HepG2 (cell line): Measurements from ENCODE around the gene NOL4L. TPM values are rescaled to one million over a fixed set of nuclear protein-coding genes. Genes with fewer than 3 reads are reported as not detected.
A peak's percentile ranks its signal among the peaks of the same experiment; 100 is the strongest.

ENCODE experiments used
- ATAC-seq: fragments of 200-7000 bp; cut with Tn5 transposase; 3 replicates; pipeline ENCODE4 v1.9.1; 2020; ENCODE audit warnings: mild to moderate bottlenecking, moderate library complexity
- BruUV-seq: library from RNA; stranded (reverse); fragments of 400-500 nt; replicated peaks from 2 replicates; lab custom pipeline; 2021; lab: Mats Ljungman, UMichigan
- CTCF ChIA-PET: fragments of 300-600 bp; formaldehyde crosslinking; extraction: SDS; loops from one replicate; lab custom pipeline; 2021; ENCODE audit warnings: low total read pairs, inconsistent platforms, low intra/inter-chr PET ratio; lab: Yijun Ruan, JAX
- POLR2A ChIA-PET: fragments of 350-600 bp; sonication (Branson Sonifier 250); formaldehyde crosslinking; loops from one replicate; lab custom pipeline; 2020; ENCODE audit warnings: antibody characterized with exemption, inconsistent platforms; lab: Yijun Ruan, JAX
- DNase-seq: peaks from one replicate; pipeline ENCODE4 v3.0.0-alpha.2; 2015; ENCODE audit warnings: low spot score
- FAIRE-seq: peaks from 3 replicates; lab custom pipeline; 2011; peaks lifted over from hg19 to GRCh38; lab: Jason Lieb, UNC
- H2AFZ ChIP-seq: one replicate; pipeline ENCODE4 v1.6.1; 2011; ENCODE audit warnings: low read length, inconsistent platforms
- H3K27ac ChIP-seq: fragments of 300-600 bp; 3 replicates; pipeline ENCODE4 v1.8.0; 2011; ENCODE audit warnings: mixed run types, mild to moderate bottlenecking, mixed read lengths, low read length, inconsistent platforms; ENCODE audit not compliant: insufficient read depth; ENCODE audit errors: extremely low read length
- H3K27me3 ChIP-seq, 2 experiments: fragments of 200-600 bp in 1 of 2; 2 replicates in 1 of 2; 3 replicates in 1 of 2; pipeline versions ENCODE4 v1.6.0 to v1.8.0; 2011; ENCODE audit warnings: low read length in 2 of 2, mild to moderate bottlenecking in 2 of 2, moderate library complexity in 2 of 2, inconsistent platforms in 1 of 2; ENCODE audit not compliant: insufficient read depth in 2 of 2, control insufficient read depth in 1 of 2
- H3K36me3 ChIP-seq, 2 experiments: fragments of 200-600 bp in 1 of 2; replicated peaks in 1 of 2; 2 replicates in 1 of 2; 3 replicates in 1 of 2; pipeline versions ENCODE4 v1.5.1 to v1.8.0; 2011; ENCODE audit warnings: low read length in 2 of 2, inconsistent platforms in 1 of 2; ENCODE audit not compliant: insufficient read depth in 2 of 2, control insufficient read depth in 1 of 2
- H3K4me1 ChIP-seq: 2 replicates; pipeline ENCODE4 v1.5.1; 2012; ENCODE audit warnings: low read length, inconsistent platforms; ENCODE audit not compliant: insufficient read depth
- H3K4me2 ChIP-seq: 2 replicates; pipeline ENCODE4 v1.6.0; 2011; ENCODE audit warnings: low read depth, low read length, inconsistent platforms
- H3K4me3 ChIP-seq, 3 experiments: fragments of 200-600 bp in 1 of 3; sonication (generic), shearing (Covaris generic) in 1 of 3; replicated peaks in 1 of 3; 2 replicates each; pipeline ENCODE4 v1.5.1; 2011 to 2016; ENCODE audit warnings: low read length in 3 of 3, inconsistent platforms in 2 of 3, low read depth in 2 of 3, mild to moderate bottlenecking in 2 of 3, control low read depth in 1 of 3, mixed read lengths in 1 of 3; ENCODE audit not compliant: insufficient read depth in 1 of 3
- H3K79me2 ChIP-seq: one replicate; pipeline ENCODE4 v1.6.1; 2011; ENCODE audit warnings: low read length, inconsistent platforms; ENCODE audit not compliant: insufficient read depth
- H3K9ac ChIP-seq: 2 replicates; pipeline ENCODE4 v1.6.0; 2011; ENCODE audit warnings: mild to moderate bottlenecking, low read depth, low read length, inconsistent platforms; ENCODE audit not compliant: insufficient read depth
- H3K9me3 ChIP-seq: 2 replicates; pipeline ENCODE4 v1.5.1; 2012; ENCODE audit warnings: mild to moderate bottlenecking, low read length
- H4K20me1 ChIP-seq: 2 replicates; pipeline ENCODE4 v1.6.0; 2011; ENCODE audit warnings: inconsistent platforms, mild to moderate bottlenecking, low read length, moderate library complexity; ENCODE audit not compliant: insufficient read depth
- RCOR2 ChIP-seq: IDR thresholded peaks from 2 replicates; pipeline ENCODE4 v1.6.1; 2016; ENCODE audit warnings: missing biosample characterization, missing genetic modification reagents
- RXRA ChIP-seq: sonication (generic); formaldehyde crosslinking; IDR thresholded peaks from 2 replicates; pipeline ENCODE4 v1.5.1; 2020; ENCODE audit warnings: missing genetic modification reagents
- SOX6 ChIP-seq, 2 experiments: fragments of 450-650 bp in 1 of 2; sonication (generic) in 1 of 2; formaldehyde crosslinking in 1 of 2; IDR thresholded peaks; 2 replicates each; pipeline versions ENCODE4 v1.4.0 to v1.6.1; 2017 to 2020; ENCODE audit warnings: antibody characterized with exemption in 1 of 2, mild to moderate bottlenecking in 1 of 2, missing genetic modification reagents in 1 of 2
- ZC3H4 ChIP-seq: sonication (generic); formaldehyde crosslinking; IDR thresholded peaks from 2 replicates; pipeline ENCODE4 v1.4.0; 2020; ENCODE audit warnings: missing genetic modification reagents, borderline replicate concordance
- ZEB1 ChIP-seq: IDR thresholded peaks from 2 replicates; pipeline ENCODE4 v1.6.1; 2012; ENCODE audit warnings: mild to moderate bottlenecking, low read depth, inconsistent platforms; ENCODE audit not compliant: insufficient replicate concordance
- ZFP36 ChIP-seq: fragments of 150-350 bp; IDR thresholded peaks from 2 replicates; pipeline ENCODE4 v1.6.1; 2018; ENCODE audit warnings: borderline replicate concordance, low read length, low read depth; ENCODE audit not compliant: partially characterized antibody
- ZFY ChIP-seq: sonication (generic); formaldehyde crosslinking; IDR thresholded peaks from 2 replicates; pipeline ENCODE4 v1.4.0; 2020; ENCODE audit warnings: missing genetic modification reagents
- ZMYM3 ChIP-seq: sonication (generic); formaldehyde crosslinking; IDR thresholded peaks from 2 replicates; pipeline ENCODE4 v1.5.1; 2020; ENCODE audit warnings: mild to moderate bottlenecking, missing genetic modification reagents
- ZNF512B ChIP-seq: sonication (generic); formaldehyde crosslinking; IDR thresholded peaks from 2 replicates; pipeline ENCODE4 v1.5.1; 2020; ENCODE audit warnings: missing genetic modification reagents, mild to moderate bottlenecking, borderline replicate concordance
- ZNF615 ChIP-seq: sonication (generic); formaldehyde crosslinking; IDR thresholded peaks from 2 replicates; pipeline ENCODE4 v1.5.0; 2020; ENCODE audit warnings: mild to moderate bottlenecking, missing genetic modification reagents, borderline replicate concordance
- ZNF7 ChIP-seq: IDR thresholded peaks from 2 replicates; pipeline ENCODE4 v1.6.1; 2016; ENCODE audit warnings: missing biosample characterization, missing genetic modification reagents
- ZNF768 ChIP-seq: sonication (generic); formaldehyde crosslinking; IDR thresholded peaks from 2 replicates; pipeline ENCODE4 v1.4.0; 2020; ENCODE audit warnings: missing genetic modification reagents
- WGBS: methylation state at CpG from one replicate; pipeline ENCODE4 v1.1.6; 2017; ENCODE audit warnings: low lambda C conversion rate; 5-methylcytosine and 5-hydroxymethylcytosine counted together
- in situ Hi-C: cut with HindIII; loops from 2 replicates; pipeline ENCODE4 v1.10.0; 2017; ENCODE audit warnings: low pct_unique_long_range_greater_than_20kb; ENCODE audit not compliant: extremely low pct_ligation_motif_present
- intact Hi-C: fragments of 100-400 bp; cut with micrococcal nuclease; formaldehyde crosslinking; loops from one replicate; pipeline ENCODE4 v1.10.0; 2022; ENCODE audit not compliant: unreplicated experiment
- polyA plus RNA-seq, 8 experiments: library from polyadenylated mRNA; depleted of rRNA in 3 of 8; stranded (reverse) in 7 of 8; unstranded in 1 of 8; fragments of >200 nt; fragmentation: Illumina TruSeq in 4 of 8; extraction: Trizol in 4 of 8; gene quantifications; 2 replicates each; pipeline versions ENCODE4 v1.2.1 to v1.2.3, GENCODE V29; 2011 to 2016; ENCODE audit warnings: low read depth in 4 of 8, missing spikeins in 1 of 8, mixed read lengths in 1 of 8; ENCODE audit not compliant: insufficient read depth in 1 of 8
- total RNA-seq, 5 experiments: library from RNA; depleted of rRNA; stranded (reverse); fragments of >200 nt; fragmentation: Illumina TruSeq; extraction: Trizol; gene quantifications; 2 replicates each; pipeline ENCODE4 v1.2.3, GENCODE V29; 2016; ENCODE audit warnings: low read depth in 1 of 5

The NOL4L gene
- total and polyA plus RNA-seq, 2 of the 13 experiments (the other 11 are each of a cell fraction or from before 2014, with no cell fraction given) = 16.6 to 35.4 TPM

- no TSS peak for BruUV-seq
- no peak for ATAC-seq
- Histone ChIP-seq H3K9me3 (no peaks in the 10 kb centered on the region), H4K20me1 (no peaks in the 10 kb centered on the region), H3K4me3 (no peak overlapping the region), H3K4me2 (no peak overlapping the region), H3K36me3 (no peaks in the 10 kb centered on the region), H3K79me2 (no peaks in the 10 kb centered on the region), H3K4me1 (peaks cover 48% of the 10 kb centered on the region), H3K27me3 (peaks cover 0 to 51% of the 10 kb centered on the region in 2 experiments; a peak in 4 of 5 replicates), H2AFZ (no peak overlapping the region), H3K27ac (no peak overlapping the region), H3K9ac (no peak overlapping the region)
- in situ Hi-C loops (no loop called here), intact Hi-C loops (no loop called here)
- TF ChIP-seq ZFP36 = peak; percentile 28
- peak; percentile 87 for TF ChIP-seq ZMYM3 (CRISPR knock-in tag)
- peak; percentile 96 for TF ChIP-seq ZNF768
- TF ChIP-seq RCOR2 = no peak
- TF ChIP-seq ZNF615 (CRISPR knock-in tag) = no peak
- 0 out of 2 replicates have a peak, but pooled peaks have one; percentile 48 for TF ChIP-seq ZC3H4 (CRISPR knock-in tag)
- CTCF ChIA-PET = interaction anchor here (1.5 kb wide), 1 partner anchor 103 kb away, joined by 8 read pairs; no protein-coding TSS in a partner anchor
- 72% methylated on average over 5 of the region's 5 CpGs for WGBS
- DNase-seq = no peak
- POLR2A ChIA-PET = no interaction called here
- FAIRE-seq = no peak
Observed at GRCh38 chr20:32624687-32625345, 39.7 kb upstream of the NOL4L start.

DNA sequence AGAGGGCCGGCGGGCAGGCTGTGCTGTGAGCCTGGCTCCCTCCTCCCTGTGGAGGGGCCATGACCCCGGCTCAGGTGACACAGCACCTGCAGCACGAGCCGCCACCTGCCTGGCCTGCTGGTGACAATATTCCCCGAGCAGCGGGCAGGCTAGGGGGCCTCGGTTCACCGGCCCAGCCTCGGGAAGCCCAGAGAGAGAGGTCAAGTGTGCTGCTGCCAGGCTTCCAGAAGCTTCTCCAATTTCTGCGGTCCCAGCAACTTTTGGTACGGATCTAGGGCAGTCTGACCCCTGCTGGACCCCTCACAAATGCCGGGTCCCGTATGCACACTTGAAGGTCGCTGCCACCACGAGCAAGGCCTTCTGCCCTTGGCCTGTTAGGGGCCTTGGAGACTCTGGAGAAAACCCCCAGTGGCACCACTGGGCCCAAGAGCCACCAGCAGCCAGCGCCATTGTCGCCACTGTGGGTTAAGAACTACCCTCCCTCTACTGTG, 38.6 kb upstream of the NOL4L start:
- Histone ChIP-seq H3K4me2 (peak overlapping the region; percentile 16; the same call in 1 of the 2 replicates), H3K27me3 (peaks cover 0 to 54% of the 10 kb centered on the region in 2 experiments; a peak in 3 of 5 replicates), H2AFZ (no peak overlapping the region), H3K9me3 (no peaks in the 10 kb centered on the region), H3K4me3 (peak overlapping the region in 1 of 3 experiments; percentile 8; a peak in 1 of 6 replicates), H3K9ac (no peak overlapping the region), H3K4me1 (peaks cover 42% of the 10 kb centered on the region), H3K36me3 (no peaks in the 10 kb centered on the region), H3K27ac (no peak overlapping the region), H4K20me1 (no peaks in the 10 kb centered on the region), H3K79me2 (no peaks in the 10 kb centered on the region)
- no peak for DNase-seq
- peak; percentile 29 for ATAC-seq
- ChIA-PET CTCF (interaction anchor here (1.5 kb wide), 1 partner anchor 102 kb away, joined by 8 read pairs; no protein-coding TSS in a partner anchor), POLR2A (interaction anchor here (1.0 kb wide), 1 partner anchor 101 kb away, joined by 4 read pairs; no protein-coding TSS in a partner anchor)
- in situ Hi-C loops (no loop called here), intact Hi-C loops (no loop called here)
- WGBS = 17% methylated on average over 14 of the region's 18 CpGs
- no peak for FAIRE-seq
- no TSS peak for BruUV-seq
- TF ChIP-seq ZNF7 (CRISPR knock-in tag) (no peak), RXRA (CRISPR knock-in tag) (peak; percentile 74), SOX6 (IDR thresholded peaks at IDR 0.05) (no peak), SOX6 (CRISPR knock-in tag; IDR thresholded peaks at IDR 0.05) (peak; percentile 9; the same call in 1 of the 2 replicates), ZFY (CRISPR knock-in tag) (peak; percentile 47), ZEB1 (peak; percentile 89), ZNF512B (CRISPR knock-in tag) (no peak)
